Measurements from ENCODE around the gene DHRS1.
"Not testable (repeated sequence)": the region's sequence is repeated elsewhere in the genome, so short reads cannot be mapped to it uniquely, and the experiment has no call there.

DHRS1 gene

DNA sequence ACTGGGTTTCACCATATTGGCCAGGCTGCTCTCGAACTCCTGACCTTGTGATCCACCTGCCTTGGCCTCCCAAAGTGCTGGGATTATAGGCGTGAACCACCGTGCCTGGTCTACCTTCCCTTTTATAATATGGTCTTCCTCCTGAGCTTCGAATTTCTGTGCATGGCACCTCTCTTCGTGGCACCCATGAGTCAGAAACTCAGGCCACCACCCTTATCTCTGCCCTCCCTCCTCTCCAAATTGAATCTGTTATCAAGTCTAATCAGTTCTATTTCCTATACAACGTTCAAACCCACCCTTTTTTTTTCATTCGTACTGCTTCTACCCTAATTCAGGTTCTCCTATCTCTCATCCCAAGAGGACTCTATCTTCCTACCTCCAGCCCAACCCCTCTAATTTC lies 52.2 kb downstream of the DHRS1 start:
- DNase-seq (ENCODE audit: low read depth), result no peak

DNA sequence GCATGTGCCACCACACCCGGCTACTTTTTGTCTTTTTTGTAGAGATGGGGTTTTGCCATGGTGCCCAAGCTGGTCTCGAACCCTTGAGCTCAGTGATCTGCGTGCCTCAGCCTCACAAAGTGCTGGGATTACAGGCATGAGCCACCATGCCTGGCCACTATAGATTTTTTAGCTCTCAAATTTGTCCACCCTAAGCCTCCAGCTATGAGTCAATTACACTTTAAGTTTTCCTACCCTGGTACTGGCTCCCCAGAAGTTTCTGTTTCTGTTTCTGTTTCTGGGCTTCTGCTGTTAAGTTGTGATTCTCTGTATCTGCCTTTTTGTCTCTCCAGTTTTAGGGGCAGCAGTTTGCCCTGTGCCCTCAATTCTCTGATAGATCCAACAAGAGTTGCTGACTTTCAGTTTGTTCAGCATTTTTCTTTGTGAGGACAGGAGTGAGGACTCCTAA lies 52.8 kb downstream of the DHRS1 start:
- no peak for DNase-seq (ENCODE audit: low read depth)

DNA sequence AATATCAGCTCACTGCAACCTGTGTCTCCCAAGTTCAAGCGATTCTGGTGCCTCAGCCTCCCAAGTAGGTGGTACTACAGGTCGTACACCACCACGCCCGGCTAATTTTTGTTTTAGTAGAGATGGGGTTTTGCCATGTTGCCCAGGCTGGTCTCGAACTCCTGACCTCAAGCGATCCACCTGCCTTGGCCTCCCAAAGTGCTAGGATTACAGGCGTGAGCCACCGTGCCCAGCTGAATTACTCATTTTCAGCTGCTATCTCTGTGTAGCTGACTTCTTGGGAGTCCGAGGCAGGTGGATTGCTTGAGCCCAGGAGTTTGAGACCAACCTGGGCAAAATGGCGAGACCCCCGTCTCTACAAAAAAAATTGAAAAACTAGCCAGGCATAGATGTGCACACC lies 54.2 kb downstream of the DHRS1 start:
- DNase-seq (ENCODE audit: low read depth), result not testable (repeated sequence)

DNA sequence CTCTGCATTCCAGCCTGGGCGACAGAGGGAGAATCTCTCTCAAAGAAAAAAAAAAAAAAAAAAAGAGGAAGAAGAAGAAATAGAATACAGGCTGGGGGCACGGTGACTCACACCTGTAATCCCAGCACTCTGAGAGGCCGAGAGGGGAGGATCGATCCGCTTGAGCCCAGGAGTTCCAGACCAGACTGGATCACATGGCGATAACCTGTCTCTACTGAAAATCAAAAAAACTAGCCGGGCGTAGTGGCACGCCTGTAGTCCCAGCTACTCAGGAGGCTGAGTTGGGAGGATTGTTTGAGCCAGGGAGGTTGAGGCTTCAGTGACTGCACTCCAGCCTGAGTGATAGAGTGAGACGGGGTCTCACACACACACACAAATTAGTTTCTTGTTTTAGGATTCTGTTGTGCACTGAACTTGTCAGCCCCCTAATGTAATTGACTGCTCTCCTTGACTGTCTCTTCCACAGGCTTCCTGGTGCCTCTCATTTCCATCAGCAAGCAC lies 56.2 kb downstream of the DHRS1 start:
- DNase-seq (ENCODE audit: low read depth), result peak; percentile 24

DNA sequence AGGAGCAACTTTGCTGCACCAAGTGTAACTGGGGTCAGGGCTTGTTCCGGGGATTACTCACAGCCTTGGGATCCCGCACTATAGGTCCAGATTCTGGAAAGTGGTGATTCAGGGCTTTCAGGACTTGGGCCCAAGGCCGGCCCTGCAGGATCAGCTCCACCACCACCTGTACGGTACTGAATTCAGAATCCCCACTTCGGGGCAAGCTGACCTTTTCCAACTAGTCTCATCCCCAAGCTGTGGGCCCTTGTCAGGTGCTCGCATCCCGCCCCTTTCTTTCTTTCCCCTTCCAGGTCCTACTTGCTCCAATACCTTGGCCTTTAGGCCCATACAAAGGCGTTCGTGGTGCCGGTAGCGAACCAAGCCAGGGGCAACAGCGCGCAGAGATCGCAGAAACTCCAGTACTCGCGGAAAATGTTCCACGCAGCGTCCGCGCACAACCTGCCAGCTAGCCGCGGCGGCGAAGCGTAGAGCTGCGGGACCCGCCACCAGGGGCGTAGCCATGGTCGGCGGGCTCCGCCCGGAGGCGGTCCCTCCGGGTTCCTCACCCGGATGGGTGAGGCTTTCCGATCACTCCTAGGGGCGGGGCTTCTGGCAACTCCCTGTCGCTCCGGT lies 57.6 kb downstream of the DHRS1 start:
- DNase-seq (ENCODE audit: low read depth), result peak; percentile 91

Measured in HS-27A (cell line).